Retinal pigment epithelial cell (primary cell): ENCODE results near the gene SPATA22.
A peak's percentile ranks its signal among the peaks of the same experiment; 100 is the strongest.
"Not testable (repeated sequence)": the region's sequence is repeated elsewhere in the genome, so short reads cannot be mapped to it uniquely, and the experiment has no call there.

Experiments
- DNase-seq: peaks from one replicate; pipeline ENCODE4 v3.0.0-alpha.2; 2010; ENCODE audit warnings: low read depth
- H3K4me3 ChIP-seq: 2 replicates; pipeline ENCODE4 v1.5.1; 2011; ENCODE audit warnings: mild to moderate bottlenecking, low read length, control low read depth, moderate library complexity
- TF ChIP-seq, protein P1 (sequence below): conservative IDR thresholded peaks from 2 replicates; pipeline ENCODE4 v1.5.1; 2011; ENCODE audit warnings: low read depth, low read length, control low read depth, inconsistent platforms

The SPATA22 gene, protein sequence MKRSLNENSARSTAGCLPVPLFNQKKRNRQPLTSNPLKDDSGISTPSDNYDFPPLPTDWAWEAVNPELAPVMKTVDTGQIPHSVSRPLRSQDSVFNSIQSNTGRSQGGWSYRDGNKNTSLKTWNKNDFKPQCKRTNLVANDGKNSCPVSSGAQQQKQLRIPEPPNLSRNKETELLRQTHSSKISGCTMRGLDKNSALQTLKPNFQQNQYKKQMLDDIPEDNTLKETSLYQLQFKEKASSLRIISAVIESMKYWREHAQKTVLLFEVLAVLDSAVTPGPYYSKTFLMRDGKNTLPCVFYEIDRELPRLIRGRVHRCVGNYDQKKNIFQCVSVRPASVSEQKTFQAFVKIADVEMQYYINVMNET

DNA sequence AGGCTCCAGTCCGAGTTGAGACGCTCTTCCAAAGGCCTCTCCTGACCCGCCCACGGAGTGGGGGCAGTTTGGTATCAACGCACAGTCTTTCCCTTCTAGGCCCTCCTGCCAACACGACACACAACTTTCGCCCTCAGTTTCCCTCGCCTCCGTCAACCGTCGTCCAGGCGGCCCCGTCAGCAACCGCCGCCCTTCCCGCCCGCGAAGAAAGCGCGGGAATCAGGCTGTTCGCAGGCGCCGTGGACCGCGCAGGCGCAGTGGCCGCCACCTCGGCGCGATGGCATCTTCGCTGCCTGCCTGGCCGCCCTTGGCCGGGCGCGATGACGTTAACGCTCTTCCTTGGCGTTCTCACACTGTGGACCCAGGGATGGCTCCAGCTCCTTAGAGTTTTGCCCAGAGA is at the start of gene SPATA22:
SPATA22 (minus strand) TSS at position 221 of the 400 bp plus-strand sequence. CDS start 2,494 bp downstream, outside the sequence.
- DNase-seq = no peak
- TF ChIP-seq, protein P1, sequence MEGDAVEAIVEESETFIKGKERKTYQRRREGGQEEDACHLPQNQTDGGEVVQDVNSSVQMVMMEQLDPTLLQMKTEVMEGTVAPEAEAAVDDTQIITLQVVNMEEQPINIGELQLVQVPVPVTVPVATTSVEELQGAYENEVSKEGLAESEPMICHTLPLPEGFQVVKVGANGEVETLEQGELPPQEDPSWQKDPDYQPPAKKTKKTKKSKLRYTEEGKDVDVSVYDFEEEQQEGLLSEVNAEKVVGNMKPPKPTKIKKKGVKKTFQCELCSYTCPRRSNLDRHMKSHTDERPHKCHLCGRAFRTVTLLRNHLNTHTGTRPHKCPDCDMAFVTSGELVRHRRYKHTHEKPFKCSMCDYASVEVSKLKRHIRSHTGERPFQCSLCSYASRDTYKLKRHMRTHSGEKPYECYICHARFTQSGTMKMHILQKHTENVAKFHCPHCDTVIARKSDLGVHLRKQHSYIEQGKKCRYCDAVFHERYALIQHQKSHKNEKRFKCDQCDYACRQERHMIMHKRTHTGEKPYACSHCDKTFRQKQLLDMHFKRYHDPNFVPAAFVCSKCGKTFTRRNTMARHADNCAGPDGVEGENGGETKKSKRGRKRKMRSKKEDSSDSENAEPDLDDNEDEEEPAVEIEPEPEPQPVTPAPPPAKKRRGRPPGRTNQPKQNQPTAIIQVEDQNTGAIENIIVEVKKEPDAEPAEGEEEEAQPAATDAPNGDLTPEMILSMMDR = no peak
- H3K4me3 ChIP-seq = no peak within 1 kb of the TSS

DNA sequence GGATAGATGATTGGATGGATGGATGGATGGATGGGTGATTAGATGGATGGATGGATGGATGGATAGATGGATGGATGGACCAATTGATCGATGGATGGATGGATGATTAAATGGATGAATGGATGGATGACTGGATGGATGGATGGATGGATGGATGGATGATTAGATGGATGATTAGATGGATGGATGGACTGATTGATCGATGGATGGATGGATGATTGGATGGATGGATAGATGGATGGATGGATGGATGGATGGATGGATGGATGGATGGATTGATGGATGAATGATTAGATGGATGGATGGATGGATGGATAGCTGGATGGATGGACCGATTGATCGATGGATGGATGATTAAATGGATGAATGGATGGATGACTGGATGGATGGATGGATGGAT is 47.9 kb upstream of the SPATA22 start:
- not testable (repeated sequence) for DNase-seq, H3K4me3 ChIP-seq

DNA sequence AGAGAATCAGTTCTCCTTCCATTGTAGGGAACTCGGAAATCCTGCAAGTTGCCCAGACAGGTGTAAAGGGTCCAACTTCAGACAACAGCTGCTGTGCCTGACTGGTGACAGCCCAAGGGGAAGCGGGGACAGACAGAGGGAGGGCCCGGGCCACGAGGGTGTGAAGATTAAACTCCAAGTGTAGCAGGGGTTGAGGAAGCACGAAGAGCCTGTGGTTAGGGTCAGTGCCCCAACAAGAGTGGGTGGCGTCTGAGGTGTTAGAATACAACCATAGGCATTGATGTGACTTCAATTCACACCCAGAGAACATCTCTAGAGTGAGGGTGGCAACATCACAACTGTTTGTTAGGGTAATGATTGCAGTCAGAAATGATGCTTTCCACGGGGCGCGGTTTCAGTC is 43.3 kb upstream of the SPATA22 start:
- TF ChIP-seq, protein P1 = no peak
- H3K4me3 ChIP-seq = no peak overlapping the region
- DNase-seq = no peak

DNA sequence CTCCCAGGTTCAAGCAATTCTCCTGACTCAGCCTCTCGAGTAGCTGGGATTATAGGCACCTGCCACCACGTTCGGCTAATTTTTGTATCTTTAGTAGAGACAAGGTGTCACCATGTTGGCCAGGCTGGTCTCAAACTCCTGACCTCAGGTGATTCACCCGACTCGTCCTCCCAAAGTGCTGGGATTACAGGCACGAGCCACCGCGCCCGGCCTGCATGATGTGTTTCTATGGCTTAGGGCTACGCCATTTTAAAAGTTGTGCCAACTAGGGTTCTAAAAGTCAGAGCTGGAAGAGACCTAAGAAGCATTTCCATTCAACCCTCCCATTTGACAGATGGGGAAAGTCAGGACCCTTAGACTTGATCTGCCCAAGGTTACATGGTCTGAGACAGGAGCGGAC is 42.5 kb upstream of the SPATA22 start:
- DNase-seq, H3K4me3 ChIP-seq: not testable (repeated sequence)

DNA sequence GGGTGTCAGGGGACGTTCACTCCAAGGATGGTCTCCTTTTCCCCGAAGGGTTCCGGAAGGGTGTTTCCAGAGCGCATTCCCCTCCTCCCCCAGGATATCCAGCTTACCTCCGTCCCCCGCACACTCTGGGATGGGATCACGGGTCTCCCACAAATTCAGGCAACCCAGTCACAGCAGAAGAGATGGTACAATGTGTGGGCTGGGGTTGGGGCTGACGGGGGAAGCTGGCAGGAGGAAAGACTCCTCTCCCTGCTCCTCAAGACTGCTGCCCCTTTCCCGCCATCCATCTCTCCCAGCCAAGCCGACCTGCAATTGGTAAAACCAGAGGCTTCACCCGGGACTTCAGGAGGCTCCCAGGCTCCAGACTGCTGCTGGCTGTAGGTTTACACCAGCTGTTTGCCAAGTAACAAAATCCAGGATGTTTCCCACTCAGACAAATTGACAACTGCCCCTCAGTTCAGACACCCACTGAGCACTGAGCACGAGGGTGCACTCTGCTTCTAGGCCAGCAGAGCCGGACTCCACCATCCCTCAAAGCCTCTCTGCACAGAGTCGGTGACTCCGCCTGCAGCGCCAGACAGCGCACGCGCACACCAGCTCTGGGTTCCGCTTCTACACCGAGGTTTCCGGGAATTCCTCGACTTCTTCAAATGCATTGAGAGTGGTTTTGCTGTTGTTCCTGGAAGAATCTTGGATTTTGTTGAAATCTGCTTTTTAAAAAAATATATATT is 41.9 kb upstream of the SPATA22 start:
- no peak for DNase-seq
- peak overlapping the region; percentile 10 for H3K4me3 ChIP-seq
- TF ChIP-seq, protein P1 = no peak

DNA sequence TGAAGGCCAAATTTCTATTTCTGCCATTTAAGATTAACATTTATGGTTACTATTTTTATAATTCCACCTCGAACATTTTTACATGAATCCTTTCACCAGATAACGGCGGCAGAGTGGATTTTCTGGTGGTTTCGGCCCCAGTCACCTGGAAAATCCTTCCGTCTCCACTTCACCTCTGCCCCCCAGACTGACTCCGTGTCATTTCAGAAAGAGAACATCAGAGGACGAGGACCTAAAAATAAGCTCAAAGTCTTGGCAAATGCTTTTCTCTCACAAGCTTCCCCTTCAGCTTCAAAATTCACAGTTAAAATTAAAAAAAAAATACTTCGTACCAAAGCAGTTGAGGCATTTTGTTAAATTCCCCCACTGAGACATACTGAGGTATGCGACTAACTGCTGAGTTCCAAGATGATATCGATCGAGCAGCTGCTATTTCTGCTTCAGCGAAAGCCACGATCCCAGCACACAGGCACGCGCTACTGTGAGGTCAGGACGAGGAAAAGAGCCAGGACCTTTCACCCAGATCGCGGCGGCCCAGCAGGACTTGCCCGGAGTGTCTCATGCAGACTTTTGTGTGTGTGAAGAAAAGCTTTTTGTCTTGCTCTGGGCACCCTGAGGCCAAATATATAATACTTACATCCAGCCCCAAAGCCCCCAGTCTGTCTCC is 41.0 kb upstream of the SPATA22 start:
- DNase-seq = peak; percentile 36
- TF ChIP-seq, protein P1 = no peak
- peak overlapping the region; percentile 10 for H3K4me3 ChIP-seq

DNA sequence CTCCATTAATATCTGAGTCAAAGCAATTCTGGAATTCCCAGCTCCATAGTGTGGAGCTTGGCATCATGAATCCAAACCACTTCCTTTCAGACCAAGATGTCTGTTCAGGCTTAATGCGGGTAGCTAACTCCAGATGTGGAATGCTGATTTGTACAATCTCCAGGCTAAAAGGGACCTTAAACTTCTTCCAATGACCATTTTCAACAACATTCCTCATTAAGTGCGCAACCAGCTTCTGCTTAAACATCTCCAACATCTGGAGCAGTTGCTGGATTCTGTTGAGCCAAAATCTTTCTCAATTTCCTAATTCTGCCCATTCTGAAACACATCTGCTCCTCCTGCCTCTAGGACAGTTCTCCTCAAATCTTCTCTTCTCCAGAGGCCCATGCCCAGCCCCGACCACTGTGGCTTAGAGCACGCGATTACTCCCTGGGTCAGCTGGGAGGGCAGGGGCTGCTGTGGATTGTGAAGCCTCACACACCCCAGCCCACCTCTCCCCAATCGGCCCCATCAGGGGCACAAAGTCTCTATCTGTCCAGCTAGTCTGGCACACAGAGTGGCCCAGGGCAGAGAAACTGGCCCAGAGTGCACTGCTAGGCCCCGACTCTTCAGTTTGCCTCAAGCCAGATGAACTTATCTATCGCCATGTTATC is 40.4 kb upstream of the SPATA22 start:
- H3K4me3 ChIP-seq = no peak overlapping the region
- TF ChIP-seq, protein P1 = no peak

More for the DNA sequence above, 40.4 kb upstream of the SPATA22 start:
- DNase-seq = no peak
